Endothelial cell of umbilical vein (primary cell): ENCODE measurements around the gene BTBD8. TPM values are rescaled to one million over a fixed set of nuclear protein-coding genes. Genes with fewer than 3 reads are reported as not detected.

ENCODE experiments used
- BruUV-seq: library from RNA; stranded (reverse); fragments of 400-500 nt; replicated peaks from 2 replicates; lab custom pipeline; 2021; lab: Mats Ljungman, UMichigan
- CTCF ChIA-PET: fragments of 300-600, 350-600 bp; sonication (Branson Sonifier 250); formaldehyde crosslinking; loops from one replicate; lab custom pipeline; 2021; ENCODE audit warnings: antibody characterized with exemption, inconsistent platforms; lab: Charles Lee
- POLR2A ChIA-PET: fragments of 300-600, 350-600 bp; sonication (Branson Sonifier 250); formaldehyde crosslinking; loops from one replicate; lab custom pipeline; 2021; ENCODE audit warnings: antibody characterized with exemption, inconsistent platforms; lab: Charles Lee
- DNase-seq: peaks from one replicate; pipeline ENCODE4 v3.0.0-alpha.2; 2011; ENCODE audit warnings: low read depth, low spot score
- FAIRE-seq: peaks from 2 replicates; lab custom pipeline; 2011; peaks lifted over from hg19 to GRCh38; lab: Jason Lieb, UNC
- H2AFZ ChIP-seq: 2 replicates; pipeline ENCODE4 v1.6.0; 2012; ENCODE audit warnings: low read depth, low read length, control low read depth, inconsistent platforms
- H3K27ac ChIP-seq: 2 replicates; pipeline ENCODE4 v1.5.1; 2011; ENCODE audit warnings: low read depth, mild to moderate bottlenecking, control low read depth, low read length, moderate library complexity; ENCODE audit not compliant: insufficient read depth
- H3K27me3 ChIP-seq, 2 experiments: 2 replicates each; pipeline versions ENCODE4 v1.6.0 to v1.6.1; 2011; ENCODE audit warnings: low read length in 2 of 2, mixed read lengths in 1 of 2; ENCODE audit not compliant: control insufficient read depth in 2 of 2, insufficient read depth in 2 of 2
- H3K36me3 ChIP-seq, 2 experiments: 2 replicates in 1 of 2; 3 replicates in 1 of 2; pipeline ENCODE4 v1.5.1; 2011; ENCODE audit warnings: low read length in 2 of 2, mild to moderate bottlenecking in 1 of 2, moderate library complexity in 1 of 2; ENCODE audit not compliant: control insufficient read depth in 2 of 2, insufficient read depth in 2 of 2; ENCODE audit errors: extremely low read depth in 1 of 2
- H3K4me1 ChIP-seq: 3 replicates; pipeline ENCODE4 v1.5.1; 2011; ENCODE audit warnings: mild to moderate bottlenecking, low read length; ENCODE audit not compliant: control insufficient read depth, insufficient read depth; ENCODE audit errors: extremely low read depth
- H3K4me2 ChIP-seq: 2 replicates; pipeline ENCODE4 v1.6.1; 2011; ENCODE audit warnings: low read length, control low read depth, mixed read lengths; ENCODE audit not compliant: insufficient read depth
- H3K4me3 ChIP-seq, 3 experiments: fragments of 200-600 bp in 1 of 3; sonication (generic), shearing (Covaris generic) in 1 of 3; replicated peaks in 1 of 3; 2 replicates each; pipeline ENCODE4 v1.5.1; 2011 to 2016; ENCODE audit warnings: control low read depth in 3 of 3, low read length in 3 of 3, mild to moderate bottlenecking in 2 of 3, inconsistent platforms in 1 of 3, low read depth in 1 of 3, moderate library complexity in 1 of 3; ENCODE audit not compliant: insufficient read depth in 1 of 3
- H3K79me2 ChIP-seq: 2 replicates; pipeline ENCODE4 v1.6.0; 2012; ENCODE audit warnings: low read length, inconsistent platforms; ENCODE audit not compliant: control insufficient read depth, insufficient read depth
- H3K9ac ChIP-seq: replicated peaks from 2 replicates; pipeline ENCODE3; 2011; ENCODE audit warnings: low read length, control low read depth; ENCODE audit not compliant: insufficient read depth; ENCODE audit errors: extremely low read depth
- H3K9me1 ChIP-seq: replicated peaks from 3 replicates; pipeline ENCODE4 v1.6.0; 2011; ENCODE audit warnings: mild to moderate bottlenecking, low read length; ENCODE audit not compliant: control insufficient read depth, insufficient read depth; ENCODE audit errors: extremely low read depth
- H3K9me3 ChIP-seq: replicated peaks from 2 replicates; pipeline ENCODE4 v1.5.1; 2012; ENCODE audit warnings: low read length, inconsistent platforms; ENCODE audit not compliant: control insufficient read depth, insufficient read depth
- H4K20me1 ChIP-seq: replicated peaks from 2 replicates; pipeline ENCODE3; 2011; ENCODE audit warnings: mild to moderate bottlenecking, low read length; ENCODE audit not compliant: control insufficient read depth, insufficient read depth; ENCODE audit errors: extremely low read depth
- EZH2 ChIP-seq: IDR thresholded peaks from 2 replicates; pipeline ENCODE4 v1.6.1; 2012; ENCODE audit warnings: borderline replicate concordance, low read depth, mild to moderate bottlenecking, moderate library complexity, low read length, inconsistent platforms; ENCODE audit not compliant: severe bottlenecking
- FOS ChIP-seq: IDR thresholded peaks from 2 replicates; pipeline ENCODE4 v1.6.1; 2011; ENCODE audit warnings: mild to moderate bottlenecking, low read length, moderate library complexity, borderline replicate concordance; ENCODE audit not compliant: insufficient read depth
- GATA2 ChIP-seq: IDR thresholded peaks from 2 replicates; pipeline ENCODE4 v1.7.0; 2011; ENCODE audit warnings: low read depth, mild to moderate bottlenecking, moderate library complexity, mixed read lengths, low read length; ENCODE audit not compliant: insufficient read length, insufficient read depth
- JUN ChIP-seq: IDR thresholded peaks from 2 replicates; pipeline ENCODE4 v1.6.1; 2011; ENCODE audit warnings: borderline replicate concordance, low read depth; ENCODE audit not compliant: insufficient read length, insufficient read depth
- MYC ChIP-seq: IDR thresholded peaks from one replicate; pipeline ENCODE4 v1.6.1; 2011; ENCODE audit warnings: mild to moderate bottlenecking, low read depth, low read length
- POLR2A ChIP-seq: IDR thresholded peaks from 2 replicates; pipeline ENCODE4 v1.6.1; 2012; ENCODE audit warnings: low read depth, mild to moderate bottlenecking, control low read depth, low read length
- POLR2AphosphoS5 ChIP-seq: IDR thresholded peaks from 2 replicates; pipeline ENCODE4 v1.6.1; 2012; ENCODE audit warnings: low read depth, mild to moderate bottlenecking, control low read depth, low read length, moderate library complexity; ENCODE audit not compliant: insufficient read depth
- dilution Hi-C: fragments of 300-500 bp; cut with MboI; formaldehyde crosslinking; loops from one replicate; pipeline ENCODE4 v1.15.0; 2019; ENCODE audit warnings: low sequenced_read_pairs; ENCODE audit not compliant: extremely low pct_ligation_motif_present
- intact Hi-C: fragments of 100-400 bp; cut with micrococcal nuclease; formaldehyde crosslinking; loops from one replicate; pipeline ENCODE4 v1.10.0; 2022
- polyA plus RNA-seq, 4 experiments: library from polyadenylated mRNA; depleted of rRNA in 3 of 4; stranded (reverse) in 3 of 4; unstranded in 1 of 4; fragments of >200 nt; gene quantifications; 2 replicates each; pipeline versions ENCODE4 v1.2.1 to v1.2.3, GENCODE V29; 2011 to 2012; ENCODE audit warnings: missing spikeins in 1 of 4
- total RNA-seq: library from RNA; stranded (reverse); gene quantifications from 2 replicates; pipeline ENCODE4 v1.2.3, GENCODE V29; 2021
- TF ChIP-seq, protein P1 (sequence below), 2 donors: IDR thresholded peaks; 1 replicate in 1 of 2; 2 replicates in 1 of 2; pipeline ENCODE4 v1.5.1; 2011; ENCODE audit warnings: low read length in 2 of 2, mild to moderate bottlenecking in 2 of 2, moderate library complexity in 2 of 2, control low read depth in 1 of 2, inconsistent platforms in 1 of 2, low read depth in 1 of 2; ENCODE audit not compliant: insufficient read depth in 1 of 2; ENCODE audit errors: extremely low read depth in 1 of 2
- TF ChIP-seq, protein P2 (sequence below): IDR thresholded peaks from 2 replicates; pipeline ENCODE4 v1.6.1; 2011; ENCODE audit not compliant: insufficient read depth, insufficient read length

Gene BTBD8
- total and polyA plus RNA-seq, 2 donors (not counting 3 experiments of a cell fraction or from before 2014, with no cell fraction given), result 0.36 to 1.7 TPM

DNA sequence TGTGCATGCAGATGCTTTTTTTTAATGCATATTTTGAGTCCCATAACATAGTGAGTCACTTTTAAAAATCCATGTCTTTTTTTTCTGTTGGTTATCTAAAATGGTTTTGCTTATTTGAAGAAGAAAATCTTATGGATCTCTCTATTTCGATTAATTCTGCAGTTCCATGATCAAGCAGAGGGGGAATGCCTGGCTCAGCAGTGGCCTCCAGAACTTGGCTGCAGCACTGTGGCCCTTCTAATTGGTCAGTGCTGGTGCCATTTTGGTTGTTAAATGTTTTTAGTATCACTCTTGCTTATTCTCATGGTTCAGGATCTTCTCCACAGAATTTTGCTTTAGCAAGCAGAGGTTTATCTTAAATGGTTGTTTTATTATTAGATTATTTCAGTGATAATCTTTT, 39.2 kb upstream of the BTBD8 start:
- no TSS peak for BruUV-seq
- TF ChIP-seq EZH2 (no peak), POLR2A (no peak), POLR2AphosphoS5 (no peak), FOS (no peak), JUN (no peak), GATA2 (no peak), MYC (no peak)
- TF ChIP-seq, protein P1, sequence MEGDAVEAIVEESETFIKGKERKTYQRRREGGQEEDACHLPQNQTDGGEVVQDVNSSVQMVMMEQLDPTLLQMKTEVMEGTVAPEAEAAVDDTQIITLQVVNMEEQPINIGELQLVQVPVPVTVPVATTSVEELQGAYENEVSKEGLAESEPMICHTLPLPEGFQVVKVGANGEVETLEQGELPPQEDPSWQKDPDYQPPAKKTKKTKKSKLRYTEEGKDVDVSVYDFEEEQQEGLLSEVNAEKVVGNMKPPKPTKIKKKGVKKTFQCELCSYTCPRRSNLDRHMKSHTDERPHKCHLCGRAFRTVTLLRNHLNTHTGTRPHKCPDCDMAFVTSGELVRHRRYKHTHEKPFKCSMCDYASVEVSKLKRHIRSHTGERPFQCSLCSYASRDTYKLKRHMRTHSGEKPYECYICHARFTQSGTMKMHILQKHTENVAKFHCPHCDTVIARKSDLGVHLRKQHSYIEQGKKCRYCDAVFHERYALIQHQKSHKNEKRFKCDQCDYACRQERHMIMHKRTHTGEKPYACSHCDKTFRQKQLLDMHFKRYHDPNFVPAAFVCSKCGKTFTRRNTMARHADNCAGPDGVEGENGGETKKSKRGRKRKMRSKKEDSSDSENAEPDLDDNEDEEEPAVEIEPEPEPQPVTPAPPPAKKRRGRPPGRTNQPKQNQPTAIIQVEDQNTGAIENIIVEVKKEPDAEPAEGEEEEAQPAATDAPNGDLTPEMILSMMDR (IDR thresholded peaks at IDR 0.05; ENCODE audit: extremely low read depth in 1 of 2, insufficient read depth in 1 of 2, low read depth in 1 of 2, low read length in 2 of 2), result no peak
- TF ChIP-seq, protein P2, sequence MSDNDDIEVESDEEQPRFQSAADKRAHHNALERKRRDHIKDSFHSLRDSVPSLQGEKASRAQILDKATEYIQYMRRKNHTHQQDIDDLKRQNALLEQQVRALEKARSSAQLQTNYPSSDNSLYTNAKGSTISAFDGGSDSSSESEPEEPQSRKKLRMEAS, result no peak
- ChIA-PET CTCF (no interaction called here), POLR2A (no interaction called here)
- intact Hi-C loops (no loop called here), dilution Hi-C loops (no loop called here)
- Histone ChIP-seq H2AFZ (no peak overlapping the region), H3K36me3 (no peaks in the 10 kb centered on the region), H3K9me3 (no peaks in the 10 kb centered on the region), H3K4me1 (no peaks in the 10 kb centered on the region), H3K4me3 (no peak overlapping the region), H3K9me1 (no peaks in the 10 kb centered on the region), H4K20me1 (no peaks in the 10 kb centered on the region), H3K27me3 (no peaks in the 10 kb centered on the region), H3K9ac (no peak overlapping the region), H3K79me2 (no peaks in the 10 kb centered on the region), H3K27ac (no peak overlapping the region), H3K4me2 (no peak overlapping the region)
- no peak for FAIRE-seq
- DNase-seq, result no peak
